ENCODE measurements around the gene KDF1. TPM values are rescaled to one million over a fixed set of nuclear protein-coding genes. Genes with fewer than 3 reads are reported as not detected.

The KDF1 gene
- polyA plus RNA-seq, 1 of the 3 experiments (the other 2 are of a cell fraction) = not detected

GRCh38 chr1:26910343-26911160 lies 49.7 kb downstream of the KDF1 start:
- Histone ChIP-seq H3K4me1 (ENCODE audit: control insufficient read depth in 1 of 2, insufficient read depth in 2 of 2, low read depth in 1 of 2, low read length in 1 of 2) (peaks cover 0 to 8% of the 10 kb centered on the region in 2 experiments; a peak in 1 of 4 replicates), H3K79me2 (ENCODE audit: insufficient read depth) (no peaks in the 10 kb centered on the region), H4K20me1 (ENCODE audit: insufficient read depth) (no peaks in the 10 kb centered on the region), H3K36me3 (replicated peaks in 1 of 2; ENCODE audit: control insufficient read depth in 1 of 2, insufficient read depth in 2 of 2, low read length in 1 of 2) (no peaks in the 10 kb centered on the region), H3F3A (replicated peaks; ENCODE audit: insufficient read depth) (no peaks in the 10 kb centered on the region), H3K4me3 (ENCODE audit: low read depth in 2 of 2, low read length in 1 of 2) (no peak overlapping the region), H2AFZ (ENCODE audit: low read depth) (no peak overlapping the region), H3K27me3 (ENCODE audit: insufficient read depth) (no peaks in the 10 kb centered on the region; the same call in 1 of the 2 replicates), H3K4me2 (no peak overlapping the region), H3K27ac (ENCODE audit: low read depth in 2 of 2, low read length in 1 of 2) (no peak overlapping the region), H3K9me2 (no peaks in the 10 kb centered on the region), H3K9ac (no peak overlapping the region), H3K9me3 (no peaks in the 10 kb centered on the region)
- DNase-seq = no peak
- POLR2A ChIA-PET = no interaction called here
- CTCF ChIA-PET = no interaction called here
- TF ChIP-seq TAF1 (IDR thresholded peaks at IDR 0.05; ENCODE audit: borderline replicate concordance, low read depth, low read length) = no peak
- TF ChIP-seq, protein P1, sequence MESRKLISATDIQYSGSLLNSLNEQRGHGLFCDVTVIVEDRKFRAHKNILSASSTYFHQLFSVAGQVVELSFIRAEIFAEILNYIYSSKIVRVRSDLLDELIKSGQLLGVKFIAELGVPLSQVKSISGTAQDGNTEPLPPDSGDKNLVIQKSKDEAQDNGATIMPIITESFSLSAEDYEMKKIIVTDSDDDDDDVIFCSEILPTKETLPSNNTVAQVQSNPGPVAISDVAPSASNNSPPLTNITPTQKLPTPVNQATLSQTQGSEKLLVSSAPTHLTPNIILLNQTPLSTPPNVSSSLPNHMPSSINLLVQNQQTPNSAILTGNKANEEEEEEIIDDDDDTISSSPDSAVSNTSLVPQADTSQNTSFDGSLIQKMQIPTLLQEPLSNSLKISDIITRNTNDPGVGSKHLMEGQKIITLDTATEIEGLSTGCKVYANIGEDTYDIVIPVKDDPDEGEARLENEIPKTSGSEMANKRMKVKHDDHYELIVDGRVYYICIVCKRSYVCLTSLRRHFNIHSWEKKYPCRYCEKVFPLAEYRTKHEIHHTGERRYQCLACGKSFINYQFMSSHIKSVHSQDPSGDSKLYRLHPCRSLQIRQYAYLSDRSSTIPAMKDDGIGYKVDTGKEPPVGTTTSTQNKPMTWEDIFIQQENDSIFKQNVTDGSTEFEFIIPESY (IDR thresholded peaks at IDR 0.05; ENCODE audit: borderline replicate concordance, low read depth) = no peak
- no peak for TF ChIP-seq TCF12 (IDR thresholded peaks at IDR 0.05)
- TF ChIP-seq ELF1 (IDR thresholded peaks at IDR 0.05) = no peak
- no peak for TF ChIP-seq RCOR1 (IDR thresholded peaks at IDR 0.05; ENCODE audit: low read length)
- no peak for TF ChIP-seq MXI1 (IDR thresholded peaks at IDR 0.05; ENCODE audit: low read depth, low read length)
- TF ChIP-seq YY1 (IDR thresholded peaks at IDR 0.05; ENCODE audit: low read depth) = no peak
- WGBS (ENCODE audit: low lambda C conversion rate) = 74% methylated on average over 4 of the region's 4 CpGs

- H3K79me2 ChIP-seq (ENCODE audit: insufficient read depth) = no peaks in the 10 kb centered on the region
- peaks cover 0 to 8% of the 10 kb centered on the region in 2 experiments; a peak in 1 of 4 replicates for H3K4me1 ChIP-seq (ENCODE audit: control insufficient read depth in 1 of 2, insufficient read depth in 2 of 2, low read depth in 1 of 2, low read length in 1 of 2)
- no peaks in the 10 kb centered on the region for H3K36me3 ChIP-seq (replicated peaks in 1 of 2; ENCODE audit: control insufficient read depth in 1 of 2, insufficient read depth in 2 of 2, low read length in 1 of 2)
- CTCF ChIA-PET = no interaction called here
- no peaks in the 10 kb centered on the region for H3K9me2 ChIP-seq
- H4K20me1 ChIP-seq (ENCODE audit: insufficient read depth) = no peaks in the 10 kb centered on the region
- H3F3A ChIP-seq (replicated peaks; ENCODE audit: insufficient read depth) = no peaks in the 10 kb centered on the region
- H3K9ac ChIP-seq = no peak overlapping the region
- no peak overlapping the region for H3K4me2 ChIP-seq
- no peaks in the 10 kb centered on the region for H3K9me3 ChIP-seq
- H3K27me3 ChIP-seq (ENCODE audit: insufficient read depth) = no peaks in the 10 kb centered on the region; the same call in 1 of the 2 replicates
- DNase-seq = no peak
- no peak overlapping the region for H3K27ac ChIP-seq (ENCODE audit: low read depth in 2 of 2, low read length in 1 of 2)
- no peak overlapping the region for H2AFZ ChIP-seq (ENCODE audit: low read depth)
- TF ChIP-seq TAF1 (IDR thresholded peaks at IDR 0.05; ENCODE audit: borderline replicate concordance, low read depth, low read length) (no peak), GABPA (IDR thresholded peaks at IDR 0.05; ENCODE audit: low read depth) (no peak), GATA2 (CRISPR knock-in tag; IDR thresholded peaks at IDR 0.05) (no peak), RCOR1 (IDR thresholded peaks at IDR 0.05; ENCODE audit: low read length) (no peak), MEF2A (IDR thresholded peaks at IDR 0.05; ENCODE audit: borderline replicate concordance, low read depth) (no peak), JUND (IDR thresholded peaks at IDR 0.05) (no peak), NRF1 (IDR thresholded peaks at IDR 0.05; ENCODE audit: low read depth, low read length) (no peak), TEAD4 (IDR thresholded peaks at IDR 0.05; ENCODE audit: borderline replicate concordance, insufficient read depth) (no peak), IRF3 (IDR thresholded peaks at IDR 0.05; ENCODE audit: low read depth, low read length) (no peak), ELF1 (IDR thresholded peaks at IDR 0.05) (no peak), MAX (IDR thresholded peaks at IDR 0.05; ENCODE audit: low read depth) (no peak), EZH2phosphoT487 (IDR thresholded peaks at IDR 0.05; ENCODE audit: borderline replicate concordance, low read depth) (no peak), SMC3 (IDR thresholded peaks at IDR 0.05; ENCODE audit: low read depth, low read length) (no peak)
- 68% methylated on average over 3 of the region's 3 CpGs for WGBS (ENCODE audit: low lambda C conversion rate)
- POLR2A ChIA-PET = no interaction called here
- H3K4me3 ChIP-seq (ENCODE audit: low read depth in 2 of 2, low read length in 1 of 2) = no peak overlapping the region
These were observed 50.3 kb downstream of the KDF1 start for GRCh38 chr1:26909951-26910342.
